ENCODE results near the gene GDPD4.

GDPD4 gene

GRCh38 chr11:77171254-77171653 lies 130.2 kb downstream of the GDPD4 start:
- H3K27me3 ChIP-seq (ENCODE audit: insufficient read depth, low read depth, severe bottlenecking), result no peaks in the 10 kb centered on the region

GRCh38 chr11:77170107-77170506 lies 131.4 kb downstream of the GDPD4 start:
- no peak overlapping the region for H3K4me3 ChIP-seq (ENCODE audit: low read depth, low read length)
- H3K27me3 ChIP-seq (ENCODE audit: insufficient read depth, low read depth, severe bottlenecking), result no peaks in the 10 kb centered on the region
- no peak for DNase-seq
- no peak overlapping the region; the same call in 1 of the 2 replicates for H3K27ac ChIP-seq
- peaks cover 75% of the 10 kb centered on the region for H3K36me3 ChIP-seq
- TF ChIP-seq CTCF (IDR thresholded peaks at IDR 0.05; ENCODE audit: low read depth, low read length), result no peak
- no peaks in the 10 kb centered on the region for H3K9me3 ChIP-seq (ENCODE audit: severe bottlenecking)

More at GRCh38 chr11:77171254-77171653, 130.2 kb downstream of the GDPD4 start:
- H3K27ac ChIP-seq, result peak overlapping the region; percentile 87
- DNase-seq, result no peak
- H3K9me3 ChIP-seq (ENCODE audit: severe bottlenecking), result no peaks in the 10 kb centered on the region
- H3K36me3 ChIP-seq, result peaks cover 75% of the 10 kb centered on the region
- no peak for TF ChIP-seq CTCF (IDR thresholded peaks at IDR 0.05; ENCODE audit: low read depth, low read length)
- no peak overlapping the region for H3K4me3 ChIP-seq (ENCODE audit: low read depth, low read length)

- Histone ChIP-seq H3K27me3 (ENCODE audit: insufficient read depth, low read depth, severe bottlenecking) (no peaks in the 10 kb centered on the region), H3K36me3 (peaks cover 76% of the 10 kb centered on the region), H3K9me3 (ENCODE audit: severe bottlenecking) (no peaks in the 10 kb centered on the region), H3K27ac (no peak overlapping the region), H3K4me3 (ENCODE audit: low read depth, low read length) (no peak overlapping the region)
- no peak for TF ChIP-seq CTCF (IDR thresholded peaks at IDR 0.05; ENCODE audit: low read depth, low read length)
- no peak for DNase-seq
These were observed 133.7 kb downstream of the GDPD4 start for GRCh38 chr11:77167791-77168190.

GRCh38 chr11:77167111-77167626 lies 134.3 kb downstream of the GDPD4 start:
- DNase-seq, result no peak
- TF ChIP-seq CTCF (IDR thresholded peaks at IDR 0.05; ENCODE audit: low read depth, low read length), result no peak
- H3K27me3 ChIP-seq (ENCODE audit: insufficient read depth, low read depth, severe bottlenecking), result no peaks in the 10 kb centered on the region
- H3K4me3 ChIP-seq (ENCODE audit: low read depth, low read length), result no peak overlapping the region
- peaks cover 77% of the 10 kb centered on the region for H3K36me3 ChIP-seq
- H3K27ac ChIP-seq, result no peak overlapping the region
- H3K9me3 ChIP-seq (ENCODE audit: severe bottlenecking), result no peaks in the 10 kb centered on the region

Measured in WERI-Rb-1 (cell line).